Upper lobe of left lung (tissue), 4 donors: ENCODE results near the gene SIRT1.
"Not testable (repeated sequence)": the region's sequence is repeated elsewhere in the genome, so short reads cannot be mapped to it uniquely, and the experiment has no call there.

ENCODE experiments used
- POLR2AphosphoS5 ChIP-seq, 2 donors: sonication (generic); formaldehyde crosslinking; IDR thresholded peaks; one replicate each; pipeline ENCODE4 v1.5.1; 2017; ENCODE audit warnings: antibody characterized with exemption in 2 of 2
- TF ChIP-seq, protein P1 (sequence below), 6 experiments: fragments of 450-650 bp in 4 of 6; fragments of 200-600 bp in 2 of 6; sonication (generic) in 2 of 6; IDR thresholded peaks; one replicate each; pipeline ENCODE4 v1.5.1; 2016 to 2019; ENCODE audit warnings: antibody characterized with exemption in 6 of 6

DNA sequence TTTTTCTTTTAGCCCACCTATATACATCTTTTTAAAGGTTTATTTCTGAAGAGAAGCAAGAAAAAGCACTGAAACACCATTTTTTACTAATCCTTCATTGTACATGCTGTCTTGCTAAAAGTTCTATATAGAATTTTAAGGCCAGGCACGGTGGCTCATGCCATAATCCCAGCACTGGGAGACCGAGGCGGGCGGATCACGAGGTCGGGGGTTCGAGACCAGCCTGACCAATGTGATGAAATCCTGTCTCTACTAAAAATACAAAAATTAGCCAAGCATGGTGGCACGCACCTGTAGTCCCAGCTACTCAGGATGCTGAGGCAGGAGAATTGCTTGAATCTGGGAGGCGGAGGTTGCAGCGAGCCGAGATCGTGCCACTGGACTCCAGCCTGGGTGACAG lies 44.9 kb upstream of the SIRT1 start:
- TF ChIP-seq, protein P1, sequence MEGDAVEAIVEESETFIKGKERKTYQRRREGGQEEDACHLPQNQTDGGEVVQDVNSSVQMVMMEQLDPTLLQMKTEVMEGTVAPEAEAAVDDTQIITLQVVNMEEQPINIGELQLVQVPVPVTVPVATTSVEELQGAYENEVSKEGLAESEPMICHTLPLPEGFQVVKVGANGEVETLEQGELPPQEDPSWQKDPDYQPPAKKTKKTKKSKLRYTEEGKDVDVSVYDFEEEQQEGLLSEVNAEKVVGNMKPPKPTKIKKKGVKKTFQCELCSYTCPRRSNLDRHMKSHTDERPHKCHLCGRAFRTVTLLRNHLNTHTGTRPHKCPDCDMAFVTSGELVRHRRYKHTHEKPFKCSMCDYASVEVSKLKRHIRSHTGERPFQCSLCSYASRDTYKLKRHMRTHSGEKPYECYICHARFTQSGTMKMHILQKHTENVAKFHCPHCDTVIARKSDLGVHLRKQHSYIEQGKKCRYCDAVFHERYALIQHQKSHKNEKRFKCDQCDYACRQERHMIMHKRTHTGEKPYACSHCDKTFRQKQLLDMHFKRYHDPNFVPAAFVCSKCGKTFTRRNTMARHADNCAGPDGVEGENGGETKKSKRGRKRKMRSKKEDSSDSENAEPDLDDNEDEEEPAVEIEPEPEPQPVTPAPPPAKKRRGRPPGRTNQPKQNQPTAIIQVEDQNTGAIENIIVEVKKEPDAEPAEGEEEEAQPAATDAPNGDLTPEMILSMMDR (IDR thresholded peaks at IDR 0.05): not testable (repeated sequence)
- TF ChIP-seq POLR2AphosphoS5 (IDR thresholded peaks at IDR 0.05): not testable (repeated sequence)
